Keratinocyte (primary cell): Measurements from ENCODE around the gene MSANTD1. TPM values are rescaled to one million over a fixed set of nuclear protein-coding genes. Genes with fewer than 3 reads are reported as not detected.

Source experiments
- DNase-seq: peaks from one replicate; pipeline ENCODE4 v3.0.0-alpha.2; 2011; ENCODE audit warnings: low read depth, missing footprints, low spot score
- FAIRE-seq: peaks from 2 replicates; lab custom pipeline; 2011; peaks lifted over from hg19 to GRCh38; lab: Jason Lieb, UNC
- H2AFZ ChIP-seq: 2 replicates; pipeline ENCODE4 v1.6.0; 2012; ENCODE audit warnings: low read length, control low read depth, inconsistent platforms; ENCODE audit not compliant: control insufficient read depth
- H3K27ac ChIP-seq: 2 replicates; pipeline ENCODE4 v1.5.1; 2011; ENCODE audit warnings: low read length; ENCODE audit not compliant: control insufficient read depth, insufficient read depth
- H3K27me3 ChIP-seq: 3 replicates; pipeline ENCODE4 v1.6.0; 2011; ENCODE audit warnings: low read length; ENCODE audit not compliant: control insufficient read depth, insufficient read depth; ENCODE audit errors: extremely low read depth
- H3K36me3 ChIP-seq, 2 experiments: 2 replicates in 1 of 2; 3 replicates in 1 of 2; pipeline ENCODE4 v1.5.1; 2011; ENCODE audit warnings: low read length in 2 of 2, mild to moderate bottlenecking in 1 of 2; ENCODE audit not compliant: control insufficient read depth in 2 of 2, insufficient read depth in 2 of 2; ENCODE audit errors: extremely low read depth in 1 of 2
- H3K4me1 ChIP-seq: 3 replicates; pipeline ENCODE4 v1.5.1; 2011; ENCODE audit warnings: low read length; ENCODE audit not compliant: control insufficient read depth, insufficient read depth; ENCODE audit errors: extremely low read depth
- H3K4me2 ChIP-seq: 3 replicates; pipeline ENCODE4 v1.6.0; 2011; ENCODE audit warnings: low read depth, low read length; ENCODE audit not compliant: control insufficient read depth, insufficient read depth; ENCODE audit errors: extremely low read depth
- H3K4me3 ChIP-seq, 3 experiments: fragments of 200-600 bp in 1 of 3; sonication (generic) in 1 of 3; 2 replicates in 2 of 3; 3 replicates in 1 of 3; pipeline ENCODE4 v1.5.1; 2011 to 2016; ENCODE audit warnings: low read length in 3 of 3, mild to moderate bottlenecking in 3 of 3, control low read depth in 2 of 3, inconsistent platforms in 1 of 3, low read depth in 1 of 3, mixed read lengths in 1 of 3, mixed run types in 1 of 3, moderate library complexity in 1 of 3; ENCODE audit not compliant: control insufficient read depth in 2 of 3, insufficient read depth in 2 of 3; ENCODE audit errors: extremely low read depth in 1 of 3
- H3K79me2 ChIP-seq: 2 replicates; pipeline ENCODE4 v1.6.0; 2012; ENCODE audit warnings: low read length; ENCODE audit not compliant: control insufficient read depth, insufficient read depth
- H3K9ac ChIP-seq: 3 replicates; pipeline ENCODE4 v1.6.0; 2011; ENCODE audit warnings: low read length; ENCODE audit not compliant: control insufficient read depth, insufficient read depth; ENCODE audit errors: extremely low read depth
- H3K9me1 ChIP-seq: 3 replicates; pipeline ENCODE4 v1.6.0; 2011; ENCODE audit warnings: low read length; ENCODE audit not compliant: control insufficient read depth, insufficient read depth; ENCODE audit errors: extremely low read depth
- H3K9me3 ChIP-seq: 2 replicates; pipeline ENCODE4 v1.5.1; 2012; ENCODE audit warnings: low read depth, low read length; ENCODE audit not compliant: control insufficient read depth
- H4K20me1 ChIP-seq: 3 replicates; pipeline ENCODE4 v1.6.0; 2011; ENCODE audit warnings: low read length; ENCODE audit not compliant: control insufficient read depth, insufficient read depth; ENCODE audit errors: extremely low read depth
- CTCF ChIP-seq, 3 experiments: IDR thresholded peaks in 1 of 3; conservative IDR thresholded peaks in 1 of 3; optimal IDR thresholded peaks in 1 of 3; 2 replicates in 2 of 3; 3 replicates in 1 of 3; pipeline versions ENCODE3 to v1.5.1; 2011; ENCODE audit warnings: low read length in 3 of 3, mild to moderate bottlenecking in 3 of 3, moderate library complexity in 2 of 3, control low read depth in 1 of 3, inconsistent platforms in 1 of 3; ENCODE audit not compliant: insufficient read depth in 2 of 3; ENCODE audit errors: extremely low read depth in 1 of 3
- EZH2 ChIP-seq: IDR thresholded peaks from one replicate; pipeline ENCODE4 v1.6.1; 2012; ENCODE audit warnings: inconsistent platforms, mild to moderate bottlenecking, low read length, moderate library complexity
- dilution Hi-C: fragments of 300-500 bp; cut with MboI; formaldehyde crosslinking; loops from one replicate; pipeline ENCODE4 v1.7.0; 2020; ENCODE audit warnings: low sequenced_read_pairs; ENCODE audit not compliant: extremely low pct_ligation_motif_present
- polyA plus RNA-seq, 5 experiments: library from polyadenylated mRNA; depleted of rRNA in 3 of 5; stranded (reverse) in 3 of 5; stranded (forward) in 1 of 5; unstranded in 1 of 5; fragments of >200 nt; gene quantifications; 1 replicate in 1 of 5; 2 replicates in 3 of 5; 3 replicates in 1 of 5; pipeline versions ENCODE4 v1.2.1 to v1.2.3, GENCODE V29; 2011 to 2012; ENCODE audit warnings: missing spikeins in 2 of 5, low read depth in 1 of 5, low replicate concordance in 1 of 5

The MSANTD1 gene
- polyA plus RNA-seq, 1 donor (not counting 4 experiments of a cell fraction or from before 2014, with no cell fraction given), result not detected

- dilution Hi-C loops, result no loop called here
- TF ChIP-seq EZH2 (no peak), CTCF (optimal IDR thresholded peaks at IDR 0.05 in 1 of 3, IDR thresholded peaks at IDR 0.05 in 1 of 3, conservative IDR thresholded peaks at IDR 0.05 in 1 of 3; ENCODE audit: extremely low read depth in 1 of 3, insufficient read depth in 2 of 3, low read length in 3 of 3) (no peak)
- Histone ChIP-seq H3K27ac (no peak overlapping the region), H3K9me1 (no peaks in the 10 kb centered on the region), H3K27me3 (peaks cover 23% of the 10 kb centered on the region), H3K9ac (no peak overlapping the region), H3K4me1 (peaks cover under 1% of the 10 kb centered on the region), H4K20me1 (peaks cover 3% of the 10 kb centered on the region), H3K4me2 (no peak overlapping the region), H2AFZ (no peak overlapping the region), H3K4me3 (no peak overlapping the region), H3K36me3 (no peaks in the 10 kb centered on the region), H3K9me3 (no peaks in the 10 kb centered on the region), H3K79me2 (no peaks in the 10 kb centered on the region)
- peak; percentile 44 for FAIRE-seq
- DNase-seq, result no peak
Observed at GRCh38 chr4:3305610-3306371, 56.8 kb downstream of the MSANTD1 start.

Other genes with a start within 250 kb of the MSANTD1 start
- not detected in 3 replicates for gene HTT-AS, start 174.6 kb upstream of the MSANTD1 start, polyA plus RNA-seq
- gene HTT, start 174.5 kb upstream of the MSANTD1 start, polyA plus RNA-seq, result 16.2 to 25.5 TPM (median 16.4 TPM) in 3 replicates
- 25.2 to 43.6 TPM (median 34.0 TPM) in 3 replicates for gene RGS12, start 43.9 kb downstream of the MSANTD1 start, polyA plus RNA-seq
- gene HGFAC, start 192.8 kb downstream of the MSANTD1 start, polyA plus RNA-seq, result not detected in 3 replicates
- gene DOK7, start 214.1 kb downstream of the MSANTD1 start, polyA plus RNA-seq, result 0.13 to 0.19 TPM (median 0.13 TPM) in 3 replicates